WERI-Rb-1 (cell line): ENCODE measurements around the gene CTRB2.

Source experiments
- DNase-seq: peaks from one replicate; pipeline ENCODE4 v3.0.0-alpha.2; 2020
- H3K27ac ChIP-seq: fragments of 250-450 bp; sonication (Bioruptor Pico); 2 replicates; pipeline ENCODE4 v1.5.1; 2020; ENCODE audit warnings: mild to moderate bottlenecking, moderate library complexity
- H3K27me3 ChIP-seq: fragments of 250-450 bp; sonication (Bioruptor Pico); 2 replicates; pipeline ENCODE4 v1.5.1; 2021; ENCODE audit warnings: mild to moderate bottlenecking, low read depth, moderate library complexity; ENCODE audit not compliant: insufficient read depth, severe bottlenecking
- H3K36me3 ChIP-seq: fragments of 250-450 bp; sonication (Bioruptor Pico); 2 replicates; pipeline ENCODE4 v1.5.1; 2020; ENCODE audit warnings: mild to moderate bottlenecking, moderate library complexity
- H3K4me3 ChIP-seq: 2 replicates; pipeline ENCODE4 v1.5.1; 2011; ENCODE audit warnings: low read depth, mild to moderate bottlenecking, control low read depth, low read length
- H3K9me3 ChIP-seq: fragments of 250-450 bp; sonication (Bioruptor Pico); 2 replicates; pipeline ENCODE4 v1.5.1; 2021; ENCODE audit warnings: mild to moderate bottlenecking, moderate library complexity; ENCODE audit not compliant: severe bottlenecking
- CTCF ChIP-seq: IDR thresholded peaks from 2 replicates; pipeline ENCODE4 v1.5.1; 2011; ENCODE audit warnings: low read depth, mild to moderate bottlenecking, control low read depth, inconsistent platforms, low read length

Gene CTRB2

DNA sequence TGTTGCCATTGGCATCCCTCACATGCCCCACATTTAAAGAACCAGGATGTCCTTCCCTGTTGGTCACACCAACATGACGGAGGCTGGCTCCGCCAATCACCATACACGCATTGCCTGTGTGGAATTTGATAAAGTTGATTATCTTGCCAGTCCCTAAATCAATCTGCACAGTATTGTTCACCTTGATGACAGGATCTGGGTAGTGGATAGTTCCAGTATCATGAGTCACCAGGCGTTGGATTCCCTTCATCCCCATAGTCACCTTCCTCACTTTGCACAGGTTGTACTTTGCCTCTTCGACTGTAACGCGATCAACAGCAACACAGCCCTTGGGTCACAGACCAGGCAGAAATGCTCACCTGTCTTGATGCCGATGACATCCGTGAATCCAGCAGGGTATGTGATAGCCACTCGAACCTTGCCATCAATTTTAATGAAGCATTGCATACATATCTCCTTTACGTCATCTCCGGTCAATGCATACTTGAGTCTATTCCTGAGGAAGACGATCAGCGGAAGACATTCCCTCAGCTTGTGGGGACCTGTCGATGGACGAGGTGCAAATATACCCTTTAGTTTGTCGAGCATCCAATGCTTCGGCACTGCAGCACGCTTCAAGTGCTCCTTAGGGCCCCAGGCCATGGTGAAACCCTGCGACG is 14.2 kb downstream of the CTRB2 start:
- DNase-seq: peak; percentile 4
- Histone ChIP-seq H3K36me3 (no peaks in the 10 kb centered on the region), H3K9me3 (no peaks in the 10 kb centered on the region), H3K27me3 (no peaks in the 10 kb centered on the region), H3K27ac (no peak overlapping the region), H3K4me3 (no peak overlapping the region)
- no peak for TF ChIP-seq CTCF

DNA sequence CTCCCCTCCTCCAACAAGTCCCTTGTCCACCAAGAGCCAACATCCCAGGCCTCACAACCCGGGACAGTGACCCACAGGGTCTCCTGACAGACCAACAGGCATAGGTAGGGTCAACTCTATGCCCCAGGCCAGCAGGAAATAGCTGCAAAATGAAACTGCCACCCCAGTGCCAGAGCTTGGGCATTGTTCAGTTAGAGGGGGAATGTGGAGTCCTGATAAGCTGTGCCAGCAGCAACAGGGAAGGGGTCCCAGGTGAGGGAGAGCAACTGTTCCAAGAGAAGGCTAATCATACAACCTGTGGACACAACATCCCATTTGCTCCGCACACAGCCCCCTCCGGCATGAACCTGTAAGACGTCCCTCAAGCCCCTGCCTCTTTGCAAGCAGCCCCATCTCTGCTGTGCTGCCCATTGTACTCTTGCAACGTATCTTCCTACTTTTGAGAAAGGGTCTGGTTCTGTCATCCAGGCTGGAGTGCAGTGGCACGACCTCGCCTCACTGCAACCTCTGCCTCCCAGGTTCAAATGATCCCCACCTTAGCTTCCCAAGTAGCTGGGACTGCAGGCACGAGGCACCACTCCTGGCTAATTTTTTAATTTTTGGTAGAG is 17.2 kb downstream of the CTRB2 start:
- no peak for DNase-seq
- H3K36me3 ChIP-seq: no peaks in the 10 kb centered on the region
- no peak for TF ChIP-seq CTCF
- no peak overlapping the region for H3K4me3 ChIP-seq
- no peaks in the 10 kb centered on the region for H3K9me3 ChIP-seq
- H3K27ac ChIP-seq: no peak overlapping the region
- H3K27me3 ChIP-seq: no peaks in the 10 kb centered on the region

GRCh38 chr16:75188832-75189477 is 18.0 kb downstream of the CTRB2 start:
- H3K4me3 ChIP-seq: no peak overlapping the region
- H3K27ac ChIP-seq: no peak overlapping the region
- no peak for TF ChIP-seq CTCF
- no peaks in the 10 kb centered on the region for H3K9me3 ChIP-seq
- H3K27me3 ChIP-seq: no peaks in the 10 kb centered on the region
- no peaks in the 10 kb centered on the region for H3K36me3 ChIP-seq
- DNase-seq: no peak

DNA sequence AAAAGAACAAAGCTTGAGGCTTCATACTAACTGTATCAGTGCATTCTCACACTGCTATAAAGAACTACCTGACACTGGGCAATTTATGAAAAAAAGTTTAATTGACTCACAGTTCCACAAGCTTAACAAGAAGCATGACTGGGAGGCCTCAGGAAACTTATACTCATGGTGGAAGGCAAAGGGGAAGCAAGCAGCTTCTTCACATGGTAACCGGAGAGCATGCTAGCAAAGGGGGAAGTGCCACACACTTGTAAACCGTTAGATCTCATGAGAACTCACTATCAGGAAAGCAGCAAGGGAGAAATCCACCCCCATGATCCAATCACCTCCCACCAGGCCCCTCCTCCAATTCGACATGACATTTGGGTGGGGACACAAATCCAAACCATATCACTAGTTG is 25.3 kb downstream of the CTRB2 start:
- no peak overlapping the region for H3K4me3 ChIP-seq
- H3K36me3 ChIP-seq: no peaks in the 10 kb centered on the region
- no peak for DNase-seq
- no peak overlapping the region for H3K27ac ChIP-seq
- TF ChIP-seq CTCF: no peak
- H3K27me3 ChIP-seq: no peaks in the 10 kb centered on the region
- H3K9me3 ChIP-seq: peaks cover 3% of the 10 kb centered on the region

DNA sequence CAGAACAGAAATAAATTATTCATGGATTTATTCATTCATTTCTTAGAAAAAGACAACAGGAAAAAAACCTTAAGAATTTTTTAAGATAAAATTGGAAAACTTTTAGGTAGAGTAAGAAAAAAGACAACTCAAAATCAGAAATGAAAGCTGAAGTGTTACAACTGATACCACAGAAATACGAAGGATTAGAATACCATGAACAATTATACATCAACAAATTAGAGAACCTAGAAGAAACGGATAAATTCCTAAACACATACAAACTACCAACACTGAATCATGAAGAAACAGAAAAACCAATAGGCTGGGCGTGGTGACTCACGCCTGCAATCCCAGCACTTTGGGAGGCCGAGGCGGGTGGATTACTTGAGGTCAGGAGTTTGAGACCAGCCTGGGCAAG is 27.8 kb downstream of the CTRB2 start:
- DNase-seq: no peak
- Histone ChIP-seq H3K36me3 (no peaks in the 10 kb centered on the region), H3K27me3 (no peaks in the 10 kb centered on the region), H3K9me3 (peaks cover 14% of the 10 kb centered on the region), H3K27ac (no peak overlapping the region), H3K4me3 (no peak overlapping the region)
- no peak for TF ChIP-seq CTCF

GRCh38 chr16:75176926-75177325 is 30.0 kb downstream of the CTRB2 start:
- Histone ChIP-seq H3K9me3 (peaks cover 25% of the 10 kb centered on the region), H3K4me3 (no peak overlapping the region), H3K36me3 (peaks cover 4% of the 10 kb centered on the region; the same call in 1 of the 2 replicates), H3K27ac (no peak overlapping the region), H3K27me3 (no peaks in the 10 kb centered on the region)
- no peak for TF ChIP-seq CTCF
- DNase-seq: no peak
